Measurements from ENCODE around the gene PLEKHG5.

GRCh38 chr1:6515771-6516170, 24.3 kb upstream of the PLEKHG5 start:
- TF ChIP-seq CTCF (IDR thresholded peaks at IDR 0.05) (no peak), POLR2A (IDR thresholded peaks at IDR 0.05) (no peak)

Measured in vagina (tissue), 2 donors.